Activated T-helper 9 cell treated with anti-CD3 and anti-CD28 coated beads, Interleukin-2, amount 50 U/mL, for 16 hours (primary cell): Measurements from ENCODE around the gene HLA-DQA1.
"Not testable (repeated sequence)": the region's sequence is repeated elsewhere in the genome, so short reads cannot be mapped to it uniquely, and the experiment has no call there.

Experiments
- DNase-seq: peaks from one replicate; pipeline ENCODE4 v3.0.0-alpha.2; 2020; ENCODE audit warnings: low read depth

HLA-DQA1 gene

GRCh38 chr6:32658268-32658897 lies 21.2 kb downstream of the HLA-DQA1 start:
- no peak for DNase-seq

GRCh38 chr6:32659856-32660595 lies 22.8 kb downstream of the HLA-DQA1 start:
- DNase-seq = no peak

GRCh38 chr6:32662099-32662498 lies 24.9 kb downstream of the HLA-DQA1 start:
- DNase-seq = no peak

GRCh38 chr6:32662836-32663235 lies 25.6 kb downstream of the HLA-DQA1 start:
- no peak for DNase-seq

- no peak for DNase-seq
These were observed 27.1 kb downstream of the HLA-DQA1 start for GRCh38 chr6:32664354-32664753.

GRCh38 chr6:32664827-32665362 lies 27.7 kb downstream of the HLA-DQA1 start:
- peak; percentile 33 for DNase-seq

- DNase-seq = no peak
These were observed 28.5 kb downstream of the HLA-DQA1 start for GRCh38 chr6:32665661-32666060.

GRCh38 chr6:32666420-32667300 lies 29.5 kb downstream of the HLA-DQA1 start, which contains the start of gene HLA-DQB1:
Gene HLA-DQB1 (minus strand): TSS chr6:32666657. CDS start chr6:32666607, 50 bp downstream.
- DNase-seq = peak; percentile 19

GRCh38 chr6:32668226-32668747 lies 31.1 kb downstream of the HLA-DQA1 start:
- DNase-seq = peak; percentile 33

- no peak for DNase-seq
These were observed 32.0 kb downstream of the HLA-DQA1 start for GRCh38 chr6:32669240-32669639.

- no peak for DNase-seq
These were observed 32.7 kb downstream of the HLA-DQA1 start for GRCh38 chr6:32669893-32670292.

GRCh38 chr6:32671908-32672307 lies 34.7 kb downstream of the HLA-DQA1 start:
- not testable (repeated sequence) for DNase-seq

GRCh38 chr6:32674123-32674522 lies 36.9 kb downstream of the HLA-DQA1 start:
- DNase-seq = not testable (repeated sequence)

GRCh38 chr6:32679492-32679891 lies 42.3 kb downstream of the HLA-DQA1 start:
- DNase-seq = no peak

- DNase-seq = no peak
These were observed 42.8 kb downstream of the HLA-DQA1 start for GRCh38 chr6:32680055-32680454.

GRCh38 chr6:32684246-32684645 lies 47.0 kb downstream of the HLA-DQA1 start:
- no peak for DNase-seq

- DNase-seq = no peak
These were observed 48.4 kb downstream of the HLA-DQA1 start for GRCh38 chr6:32685603-32686002.

- no peak for DNase-seq
These were observed 52.6 kb downstream of the HLA-DQA1 start for GRCh38 chr6:32689531-32690501.

GRCh38 chr6:32692019-32692418 lies 54.8 kb downstream of the HLA-DQA1 start:
- peak; percentile 31 for DNase-seq
